Activated CD8-positive, alpha-beta memory T cell treated with anti-CD3 and anti-CD28 coated beads, Interleukin-2, amount 50 U/mL, for 24 hours (primary cell): ENCODE results near the gene MDM2.
"Not testable (repeated sequence)": the region's sequence is repeated elsewhere in the genome, so short reads cannot be mapped to it uniquely, and the experiment has no call there.

ENCODE experiments used
- DNase-seq: peaks from one replicate; pipeline ENCODE4 v3.0.0-alpha.2; 2020; ENCODE audit errors: extremely low read depth

MDM2 gene

DNA sequence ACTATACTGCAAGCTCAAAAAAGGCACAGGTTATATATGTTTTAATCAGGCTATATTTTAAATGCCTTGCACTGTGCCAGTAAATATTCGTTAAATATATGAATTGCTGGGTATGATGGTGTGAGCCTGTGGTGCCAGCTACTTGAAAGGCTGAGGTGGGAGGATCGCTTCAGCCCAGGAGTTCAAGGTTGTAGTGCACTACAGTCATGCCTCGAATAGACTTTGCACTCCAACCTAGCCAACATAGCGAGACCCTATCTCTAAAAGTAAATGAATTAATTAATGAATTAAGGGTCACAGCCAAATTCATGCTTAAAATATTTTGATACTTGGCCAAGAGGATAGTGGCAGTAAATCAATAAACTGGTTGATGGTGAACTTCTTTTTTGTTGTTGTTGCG, 22.2 kb upstream of the MDM2 start:
- DNase-seq = no peak

DNA sequence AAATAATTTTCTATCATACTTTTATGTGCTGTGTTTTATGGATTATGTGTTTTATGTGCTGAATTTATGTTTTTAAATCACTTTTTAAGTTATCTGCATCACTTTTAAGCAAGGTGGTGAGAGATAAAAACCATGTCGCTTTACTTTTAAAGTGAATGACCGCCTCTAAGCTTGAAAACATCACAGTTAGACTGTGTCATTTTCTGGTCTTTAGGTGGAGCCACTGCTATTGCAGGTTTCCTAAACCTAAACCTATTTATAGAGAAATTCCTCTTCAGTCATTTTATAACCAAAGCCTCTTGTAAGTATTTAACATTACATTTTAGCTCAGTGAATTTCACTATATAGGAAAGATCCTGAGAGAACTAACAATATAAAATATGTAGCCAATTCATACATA, 21.0 kb upstream of the MDM2 start:
- DNase-seq = no peak

DNA sequence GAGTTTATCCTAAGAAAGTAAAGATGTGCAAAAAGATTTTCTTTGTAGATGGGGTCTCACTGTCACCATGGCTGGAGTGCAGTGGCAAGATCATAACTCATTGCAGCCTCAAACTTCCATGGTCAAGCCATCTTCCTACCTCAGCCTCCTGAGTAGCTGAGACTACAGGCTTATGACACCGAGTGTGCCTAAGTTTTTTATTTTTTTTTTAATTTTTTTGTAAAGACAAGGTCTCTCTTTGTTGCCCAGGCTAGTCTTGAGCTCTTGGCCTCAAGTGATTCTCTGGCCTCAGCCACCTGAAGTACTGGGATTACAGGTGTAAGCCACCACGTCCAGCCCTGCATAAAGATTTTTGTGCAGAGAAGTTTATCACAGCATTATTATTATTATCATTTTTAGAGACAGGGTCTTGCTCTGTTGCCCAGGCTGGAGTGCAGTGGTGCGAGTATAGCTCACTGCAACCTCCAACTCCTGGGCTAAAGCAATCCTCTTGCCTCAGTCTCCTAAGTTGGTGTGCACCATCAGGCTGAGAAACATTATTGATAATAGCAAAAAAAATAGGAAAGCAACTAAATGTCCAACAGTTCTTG, 19.3 kb upstream of the MDM2 start:
- DNase-seq = no peak

DNA sequence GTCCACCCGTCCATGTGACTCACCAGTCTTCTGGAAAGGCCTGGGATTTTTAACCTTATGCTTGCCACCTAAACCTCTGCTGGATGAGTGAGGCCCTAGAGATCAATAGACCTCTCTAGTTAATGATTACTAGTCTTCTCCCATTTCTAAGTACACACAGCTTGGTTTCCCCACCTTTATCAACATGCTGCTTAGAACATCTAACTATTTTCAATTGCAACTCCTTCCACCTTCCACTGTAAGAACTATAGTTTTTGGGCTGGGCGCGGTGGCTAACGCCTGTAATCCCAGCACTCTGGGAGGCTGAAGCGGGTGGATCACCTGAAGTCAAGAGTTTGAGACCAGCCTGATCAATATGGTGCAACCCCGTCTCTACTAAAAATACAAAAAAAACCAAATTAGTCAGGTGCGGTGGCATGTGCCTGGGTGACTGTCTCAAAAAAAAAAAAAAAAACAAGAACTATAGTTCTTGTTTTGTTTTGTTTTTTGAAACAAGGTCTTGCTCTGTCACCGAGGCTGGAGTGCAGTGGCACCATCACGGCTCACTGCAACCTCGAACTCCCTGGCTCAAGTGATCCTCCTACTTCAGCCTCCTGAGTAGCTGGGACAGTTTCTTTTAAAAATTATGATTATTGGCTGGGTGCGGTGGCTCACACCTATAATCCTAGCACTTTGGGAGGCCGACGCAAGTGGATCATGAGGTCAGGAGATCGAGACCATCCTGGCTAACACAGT, 18.7 kb upstream of the MDM2 start:
- no peak for DNase-seq

DNA sequence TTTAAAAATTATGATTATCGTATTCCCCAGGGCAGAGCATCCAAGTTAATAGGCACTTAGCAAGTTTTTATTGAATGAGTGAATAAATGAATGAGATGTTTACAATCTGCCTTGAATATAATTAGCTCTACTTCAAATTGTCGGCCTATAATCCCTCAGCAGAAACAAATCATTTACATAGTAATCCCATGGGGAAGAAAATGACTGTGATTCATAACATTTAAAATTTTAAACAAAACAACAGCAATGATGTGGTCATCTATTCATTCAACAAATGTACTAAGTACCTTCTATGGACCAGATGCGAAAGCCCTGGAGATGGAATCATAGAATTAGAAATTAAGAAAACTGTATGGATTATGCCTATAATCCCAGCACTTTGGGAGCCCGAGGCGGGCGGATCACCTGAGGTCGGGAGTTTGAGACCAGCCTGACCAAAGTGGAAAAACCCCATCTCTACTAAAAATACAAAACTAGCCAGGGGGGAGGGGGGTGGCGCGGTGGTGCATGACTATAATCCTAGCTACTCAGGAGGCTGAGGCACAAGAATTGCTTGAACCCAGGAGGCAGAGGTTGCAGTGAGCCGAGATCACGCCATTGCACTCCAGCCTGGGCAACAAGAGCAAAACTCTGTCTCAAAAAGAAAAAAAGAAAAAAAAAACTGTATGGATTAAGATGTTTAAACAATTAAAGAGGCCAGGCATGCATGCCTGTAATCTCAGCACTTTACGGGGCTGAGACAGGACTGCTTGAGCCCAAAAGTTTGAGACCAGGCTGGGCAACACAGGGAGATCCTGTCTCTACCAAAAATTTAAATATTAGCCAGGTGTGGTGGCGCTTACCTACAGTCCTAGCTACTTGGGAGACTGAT, 17.7 kb upstream of the MDM2 start:
- no peak for DNase-seq

DNA sequence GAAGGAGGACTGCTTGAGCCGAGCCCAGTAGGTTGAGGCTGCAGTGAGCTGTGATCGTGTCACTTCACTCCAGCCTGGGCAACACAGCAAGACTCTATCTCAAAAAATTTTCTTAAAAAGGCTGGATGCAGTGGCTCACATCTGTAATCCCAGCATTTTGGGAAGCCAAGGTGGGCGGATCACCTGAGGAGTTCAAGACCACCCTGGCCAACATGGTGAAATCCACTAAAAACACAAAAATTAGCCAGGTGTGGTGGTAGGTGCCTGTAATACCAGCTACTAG, 17.1 kb upstream of the MDM2 start:
- no peak for DNase-seq

DNA sequence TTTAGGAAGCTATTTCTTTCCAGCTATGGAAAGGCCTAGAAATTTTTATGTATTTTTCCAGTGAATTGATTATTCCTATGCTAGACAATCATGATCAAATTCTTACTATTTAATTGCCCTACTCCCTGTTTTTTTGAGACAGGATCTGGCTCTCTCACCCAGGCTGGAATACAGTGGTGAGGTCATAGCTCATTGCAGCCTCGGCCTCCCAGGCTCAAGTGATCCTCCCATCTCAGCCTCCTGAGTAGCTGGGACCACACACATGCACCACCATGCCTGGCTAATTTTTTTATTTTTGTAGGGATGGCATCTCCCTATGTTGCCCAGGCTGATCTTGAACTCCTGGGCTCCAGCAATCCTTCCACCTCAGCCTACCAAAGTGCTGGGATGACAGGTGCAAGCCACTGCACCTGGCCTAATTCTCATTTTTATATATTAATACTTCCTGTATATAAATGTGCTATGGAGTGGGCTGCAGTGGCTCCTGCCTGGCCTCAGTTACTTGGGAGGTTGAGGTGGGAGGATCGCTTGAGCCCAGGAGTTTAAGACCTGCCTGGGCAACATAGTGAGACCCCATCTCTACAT, 16.0 kb upstream of the MDM2 start:
- DNase-seq = no peak

DNA sequence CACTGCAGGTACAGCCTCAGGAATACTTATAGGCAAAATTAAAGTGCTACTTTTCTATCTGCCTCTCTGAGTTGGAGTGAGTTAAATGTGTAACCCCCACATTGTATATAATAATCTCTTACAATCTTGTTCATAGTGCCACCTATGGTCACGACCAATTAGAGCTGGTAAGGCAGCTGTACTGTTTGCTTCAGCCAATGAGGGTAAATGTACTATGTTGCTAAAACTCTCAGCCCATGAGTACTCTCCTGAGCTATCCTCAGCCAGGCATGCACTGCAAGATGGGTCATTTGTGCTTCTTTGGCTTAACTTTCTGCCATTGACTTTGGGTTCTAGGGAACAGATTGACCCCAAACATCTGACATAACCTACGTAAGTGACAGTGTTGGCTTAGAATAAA, 15.0 kb upstream of the MDM2 start:
- no peak for DNase-seq

DNA sequence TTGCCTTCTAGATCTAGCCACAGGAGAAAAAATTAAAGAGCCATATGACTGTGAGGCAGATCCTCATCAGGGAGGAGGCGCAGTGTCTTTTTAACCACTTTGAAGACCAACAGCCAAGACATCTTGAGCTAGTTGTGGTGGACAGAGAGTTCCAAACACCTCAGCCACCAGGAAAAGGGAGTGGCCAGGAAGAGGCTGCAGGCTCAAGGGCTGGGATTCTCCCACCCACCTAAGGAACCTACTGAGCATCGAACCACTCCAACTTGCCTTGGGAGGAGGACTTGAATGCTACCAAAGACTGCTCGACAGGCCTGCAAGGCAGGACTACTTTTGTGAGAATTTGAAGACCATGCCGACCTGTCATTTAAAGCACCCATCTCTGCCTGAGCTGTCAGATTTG, 14.5 kb upstream of the MDM2 start:
- no peak for DNase-seq

DNA sequence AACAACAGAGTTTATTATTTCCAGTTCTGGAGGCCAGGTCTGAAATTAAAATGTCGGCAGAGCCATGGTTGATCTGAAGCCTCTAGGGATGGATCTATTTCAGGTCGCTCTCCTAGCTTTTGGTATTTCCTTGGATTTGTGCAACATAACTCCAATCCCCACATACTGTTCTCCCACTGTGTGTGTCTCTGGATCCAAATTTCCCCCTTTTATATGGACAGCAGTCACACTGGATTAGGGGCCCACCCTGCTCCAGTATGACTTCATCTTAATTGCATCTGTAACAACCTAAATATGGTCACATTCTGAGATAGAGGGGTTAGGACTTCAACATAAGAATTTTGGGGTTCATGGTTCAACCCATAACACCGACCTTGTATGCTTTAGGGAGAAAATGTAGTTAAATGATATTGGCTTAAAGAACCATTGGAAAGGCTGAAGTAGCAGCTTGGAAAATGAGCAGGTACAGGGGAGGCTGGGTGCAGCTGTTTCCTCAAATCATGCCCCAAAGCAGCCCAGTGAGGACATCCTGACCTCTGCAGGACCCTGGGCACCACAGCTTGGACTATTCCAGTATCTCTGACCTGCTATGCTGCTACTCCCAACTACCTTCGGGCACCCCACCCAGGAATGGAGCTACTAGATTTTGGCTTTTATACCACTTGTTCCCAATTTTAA, 13.9 kb upstream of the MDM2 start:
- no peak for DNase-seq

DNA sequence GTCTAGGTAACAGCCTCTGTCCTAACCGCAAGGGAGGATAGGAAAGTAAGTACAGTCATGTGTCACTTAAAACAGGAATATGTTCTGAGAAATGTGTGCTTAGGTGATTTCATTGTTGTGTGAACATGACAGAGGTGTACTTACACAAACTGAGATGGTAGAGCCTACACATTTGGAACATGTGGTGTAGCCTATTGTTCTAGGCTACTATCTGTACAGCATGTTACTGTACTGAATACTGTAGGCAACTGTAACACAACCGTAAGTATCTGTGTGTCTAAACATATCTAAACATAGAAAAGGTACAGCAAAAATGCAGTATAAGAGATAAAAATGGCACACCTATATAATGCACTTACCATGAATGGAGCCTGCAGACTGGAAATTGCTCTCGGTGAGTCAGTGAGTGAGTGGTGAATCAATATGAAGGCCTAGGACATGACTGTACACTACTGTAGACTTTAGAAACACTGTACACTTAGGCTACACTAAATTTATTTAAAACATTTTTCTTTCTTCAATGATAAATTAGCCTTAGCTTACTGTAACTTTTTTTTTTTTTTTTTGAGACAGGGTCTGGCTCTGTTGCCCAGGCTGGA, 13.2 kb upstream of the MDM2 start:
- DNase-seq = no peak

DNA sequence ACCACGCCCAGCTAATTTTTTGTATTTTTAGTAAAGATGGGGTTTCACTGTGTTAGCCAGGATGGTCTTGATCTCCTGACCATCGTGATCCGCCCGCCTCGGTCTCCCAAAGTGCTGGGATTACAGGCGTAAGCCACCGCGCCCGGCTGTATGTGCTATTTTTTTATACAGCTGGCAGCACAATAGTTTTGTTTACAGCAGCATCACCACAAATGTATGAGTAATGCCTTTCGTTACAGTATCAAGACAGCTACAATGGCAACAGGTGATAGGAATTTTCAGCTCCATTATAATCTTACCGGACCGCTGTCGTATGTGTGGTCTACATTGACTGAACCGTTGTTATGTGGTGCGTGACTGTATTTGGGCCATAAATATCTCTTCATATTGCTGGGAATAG, 11.6 kb upstream of the MDM2 start:
- DNase-seq = no peak

DNA sequence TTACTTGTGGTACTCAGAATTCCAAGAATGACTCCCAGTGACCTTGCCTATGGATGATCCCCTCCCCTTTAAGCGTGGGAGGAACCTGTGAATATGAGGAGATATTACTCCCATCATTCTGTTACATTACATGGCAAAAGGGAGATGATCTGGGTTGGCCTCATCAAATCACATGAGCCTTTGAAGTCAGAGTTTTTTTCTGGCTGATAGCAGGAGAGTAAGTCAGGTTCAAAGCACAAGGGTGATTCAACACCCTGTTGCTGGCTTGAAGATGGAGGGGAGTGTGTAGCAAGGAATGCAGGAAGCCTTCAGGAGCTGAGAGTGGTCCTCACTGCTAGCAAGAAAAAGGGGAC, 9.1 kb upstream of the MDM2 start:
- no peak for DNase-seq

DNA sequence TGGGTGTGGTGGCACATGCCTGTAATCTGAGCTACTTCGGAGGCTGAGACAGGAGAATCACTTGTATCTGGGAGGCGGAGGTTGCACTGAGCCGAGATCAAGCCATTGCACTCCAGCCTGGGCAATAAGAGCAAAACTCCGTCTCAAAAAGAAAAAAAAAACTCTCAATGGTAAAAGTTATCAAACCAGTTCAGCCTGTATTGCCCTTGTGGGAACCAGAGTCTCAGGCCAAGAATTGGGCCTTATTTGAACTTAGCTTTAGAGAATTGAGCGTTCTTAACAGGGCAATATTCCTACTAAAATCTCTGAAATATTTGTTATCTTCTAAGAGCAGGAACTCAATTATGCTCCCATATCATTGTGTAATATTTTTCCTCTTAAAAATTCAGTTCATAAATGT, 7.7 kb upstream of the MDM2 start:
- no peak for DNase-seq

DNA sequence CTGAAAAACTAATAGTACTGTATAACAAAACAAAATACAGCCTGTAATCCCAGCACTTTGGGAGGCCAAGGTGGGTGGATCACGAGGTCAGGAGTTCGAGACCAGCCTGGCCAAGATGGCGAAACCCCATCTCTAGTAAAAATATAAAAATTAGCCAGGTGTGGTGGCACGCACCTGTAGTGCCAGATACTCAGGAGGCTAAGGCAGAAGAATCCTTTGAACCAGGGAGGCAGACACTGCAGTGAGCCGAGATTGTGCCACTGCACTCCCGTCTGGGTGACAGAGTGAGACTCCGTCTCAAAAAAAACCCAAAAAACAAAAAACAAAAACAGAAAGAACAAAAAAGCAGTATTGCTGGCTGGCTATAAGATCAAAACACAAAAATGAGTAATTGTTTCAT, 6.9 kb upstream of the MDM2 start:
- not testable (repeated sequence) for DNase-seq

DNA sequence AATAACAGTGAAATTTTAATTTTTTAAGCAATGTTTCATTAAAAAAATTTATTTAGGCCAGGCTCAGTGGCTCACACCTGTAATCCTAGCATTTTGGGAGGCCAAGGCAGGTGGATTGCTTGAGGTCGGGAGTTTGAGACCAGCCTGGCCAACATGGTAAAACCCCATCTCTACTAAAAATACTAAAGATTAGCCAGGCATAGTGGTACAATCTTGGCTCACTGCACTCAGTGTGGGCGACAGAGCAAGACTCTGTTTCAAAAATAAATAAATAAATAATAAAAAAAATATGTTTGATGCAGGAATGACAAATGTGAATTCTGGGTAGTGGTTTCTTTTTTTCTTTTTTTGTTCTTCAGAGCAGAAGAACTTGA, 5.6 kb upstream of the MDM2 start:
- not testable (repeated sequence) for DNase-seq

DNA sequence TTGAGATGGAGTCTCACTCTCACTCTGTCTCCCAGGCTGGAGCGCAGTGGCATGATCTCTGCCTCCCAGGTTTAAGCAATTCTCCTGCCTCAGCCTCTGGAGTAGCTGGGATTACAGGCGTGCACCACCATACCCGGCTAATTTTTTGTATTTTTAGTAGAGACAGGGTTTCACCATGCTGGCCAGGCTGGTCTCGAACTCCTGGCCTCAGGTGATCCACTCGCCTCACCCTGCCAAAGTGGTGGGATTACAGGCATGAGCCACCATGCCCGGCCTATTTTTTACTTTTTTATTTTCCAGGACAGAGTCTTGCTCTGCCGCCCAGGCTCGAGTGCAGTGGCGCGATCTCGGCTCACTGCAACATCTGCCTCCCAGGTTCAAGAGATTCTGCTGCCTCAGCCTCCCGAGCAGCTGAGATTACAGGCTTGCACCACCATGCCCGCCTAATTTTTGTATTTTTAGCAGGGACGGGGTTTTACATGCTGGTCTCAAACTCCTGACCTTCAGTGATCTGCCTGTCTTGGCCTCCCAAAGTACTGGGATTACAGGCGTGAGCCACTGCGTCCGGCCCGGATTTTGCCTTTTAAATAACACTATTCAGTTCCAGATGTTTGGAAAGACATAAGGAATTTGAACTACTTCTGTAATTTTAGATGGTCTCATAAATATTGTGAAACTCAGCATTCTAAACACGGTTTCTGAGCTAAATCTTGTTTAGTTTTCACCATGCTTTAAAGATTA, 4.9 kb upstream of the MDM2 start:
- not testable (repeated sequence) for DNase-seq

DNA sequence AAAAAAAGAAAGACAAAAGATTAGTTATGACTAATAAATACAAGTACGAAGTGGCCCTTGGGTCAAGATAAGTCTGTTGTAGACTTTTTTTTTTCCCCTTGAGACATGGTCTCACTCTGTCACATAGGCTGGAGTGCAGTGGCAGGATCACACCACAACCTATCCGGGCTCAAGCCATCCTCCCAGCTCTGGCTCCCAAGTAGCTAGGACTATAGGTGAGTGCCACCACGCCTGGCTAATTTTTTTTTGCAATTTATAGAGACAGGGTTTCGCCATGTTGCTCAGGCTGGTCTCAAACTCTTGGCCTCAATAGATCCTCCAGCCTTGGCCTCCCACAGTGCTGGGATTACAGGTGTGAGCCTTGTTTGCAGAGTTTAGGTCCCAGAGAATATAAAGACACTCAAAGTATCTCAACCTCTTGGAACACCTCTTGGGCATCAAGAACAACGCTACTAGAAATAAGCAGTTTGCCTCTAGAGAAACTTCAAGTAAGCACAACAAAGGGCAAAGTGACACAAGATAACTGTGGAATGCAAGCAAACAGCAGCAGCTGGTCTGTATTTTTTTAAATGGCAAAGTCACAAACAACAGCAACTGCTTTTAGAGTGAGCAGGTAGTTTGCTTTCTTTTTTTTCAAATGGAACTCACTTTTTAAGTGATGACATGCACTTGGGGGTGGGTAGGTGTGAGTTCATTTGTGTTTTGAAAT, 3.9 kb upstream of the MDM2 start:
- no peak for DNase-seq

DNA sequence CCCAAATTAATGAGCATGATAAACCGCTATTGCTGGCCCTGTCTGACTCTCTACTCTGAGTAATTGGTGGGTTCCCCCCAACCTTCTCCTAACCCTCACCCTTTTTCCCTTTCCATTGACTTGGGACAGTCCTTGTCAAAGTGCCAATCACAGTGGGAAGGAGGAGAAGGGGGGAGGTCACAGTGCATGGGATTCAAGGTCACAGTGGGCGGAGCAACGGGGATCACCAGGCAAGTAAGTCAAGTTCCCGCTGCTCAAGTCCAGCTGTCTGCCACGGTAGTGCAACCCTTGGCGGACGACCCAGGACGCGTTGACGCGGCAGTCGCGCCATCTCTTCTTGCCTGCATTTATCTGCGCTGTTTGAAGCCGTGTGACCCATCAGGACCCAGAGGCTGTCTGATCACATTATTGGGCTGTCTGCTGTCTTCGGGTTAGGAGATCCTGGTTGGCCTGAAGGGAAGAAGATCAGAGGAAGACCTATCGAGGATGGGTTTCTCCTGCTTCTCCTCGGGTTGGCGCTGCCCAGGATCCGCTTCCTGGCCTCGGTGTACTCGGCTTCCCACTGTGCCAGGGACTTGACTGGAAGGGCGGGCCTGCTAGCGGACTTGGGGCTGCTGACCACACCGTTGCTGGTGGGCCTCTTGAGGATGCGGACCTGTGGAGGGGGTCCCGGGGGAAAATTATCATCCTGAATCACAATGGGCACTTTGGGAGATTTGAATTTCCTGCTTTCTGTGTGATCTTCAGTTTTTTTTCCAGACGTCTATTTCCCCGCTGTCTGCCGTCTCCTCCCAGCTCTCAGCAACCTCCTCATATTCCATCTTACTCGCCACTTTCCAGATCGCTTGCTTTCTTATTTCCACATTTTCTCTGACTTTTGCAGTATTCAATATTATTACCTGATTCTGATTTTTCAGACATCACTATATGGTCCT, 3.1 kb upstream of the MDM2 start:
- no peak for DNase-seq
